HG02973 (cell line): ENCODE measurements around the gene NAALADL1.
A peak's percentile ranks its signal among the peaks of the same experiment; 100 is the strongest.

Source experiments
- ATAC-seq: cut with Tn5 transposase; IDR thresholded peaks from one replicate; pipeline ENCODE4 v1.9.1; 2021; ENCODE audit warnings: moderate library complexity; ENCODE audit not compliant: unreplicated experiment

Gene NAALADL1, protein sequence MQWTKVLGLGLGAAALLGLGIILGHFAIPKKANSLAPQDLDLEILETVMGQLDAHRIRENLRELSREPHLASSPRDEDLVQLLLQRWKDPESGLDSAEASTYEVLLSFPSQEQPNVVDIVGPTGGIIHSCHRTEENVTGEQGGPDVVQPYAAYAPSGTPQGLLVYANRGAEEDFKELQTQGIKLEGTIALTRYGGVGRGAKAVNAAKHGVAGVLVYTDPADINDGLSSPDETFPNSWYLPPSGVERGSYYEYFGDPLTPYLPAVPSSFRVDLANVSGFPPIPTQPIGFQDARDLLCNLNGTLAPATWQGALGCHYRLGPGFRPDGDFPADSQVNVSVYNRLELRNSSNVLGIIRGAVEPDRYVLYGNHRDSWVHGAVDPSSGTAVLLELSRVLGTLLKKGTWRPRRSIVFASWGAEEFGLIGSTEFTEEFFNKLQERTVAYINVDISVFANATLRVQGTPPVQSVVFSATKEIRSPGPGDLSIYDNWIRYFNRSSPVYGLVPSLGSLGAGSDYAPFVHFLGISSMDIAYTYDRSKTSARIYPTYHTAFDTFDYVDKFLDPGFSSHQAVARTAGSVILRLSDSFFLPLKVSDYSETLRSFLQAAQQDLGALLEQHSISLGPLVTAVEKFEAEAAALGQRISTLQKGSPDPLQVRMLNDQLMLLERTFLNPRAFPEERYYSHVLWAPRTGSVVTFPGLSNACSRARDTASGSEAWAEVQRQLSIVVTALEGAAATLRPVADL

GRCh38 chr11:65058419-65059054 is at the start of gene NAALADL1:
Gene NAALADL1 (minus strand): TSS chr11:65058553. CDS start chr11:65058521, 32 bp downstream.
- no peak for ATAC-seq

DNA sequence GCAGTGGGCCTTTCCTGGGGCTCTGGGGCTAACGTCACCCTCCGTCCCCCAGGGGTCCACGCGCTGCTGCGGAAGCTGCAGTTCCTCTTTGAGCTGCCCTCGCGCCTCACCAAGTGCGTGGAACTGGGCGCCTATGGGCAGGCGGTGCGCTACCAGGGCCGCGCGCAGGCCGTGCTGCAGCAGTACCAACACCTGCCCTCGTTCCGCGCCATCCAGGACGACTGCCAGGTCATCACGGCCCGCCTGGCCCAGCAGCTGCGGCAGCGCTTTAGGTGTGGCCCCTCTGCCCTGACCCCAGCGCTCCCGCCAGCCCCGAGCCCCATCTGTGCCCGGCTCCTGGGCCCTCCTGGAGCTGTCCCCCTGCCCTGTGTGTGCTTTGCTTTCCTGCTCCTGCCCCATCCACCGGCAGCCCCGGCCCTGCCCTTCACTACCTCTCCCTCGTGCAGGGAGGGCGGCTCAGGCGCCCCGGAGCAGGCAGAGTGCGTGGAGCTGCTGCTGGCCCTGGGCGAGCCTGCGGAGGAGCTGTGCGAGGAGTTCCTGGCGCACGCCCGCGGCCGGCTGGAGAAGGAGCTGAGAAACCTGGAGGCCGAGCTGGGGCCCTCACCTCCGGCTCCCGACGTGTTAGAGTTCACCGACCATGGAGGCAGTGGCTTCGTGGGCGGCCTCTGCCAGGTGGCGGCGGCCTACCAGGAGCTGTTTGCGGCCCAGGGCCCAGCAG is 49.6 kb upstream of the NAALADL1 start:
- no peak for ATAC-seq

GRCh38 chr11:65107078-65107477 is 48.7 kb upstream of the NAALADL1 start:
- ATAC-seq: no peak

- ATAC-seq: no peak
Measured at GRCh38 chr11:65104628-65105027, 46.3 kb upstream of the NAALADL1 start.

GRCh38 chr11:65103476-65103875 is 45.1 kb upstream of the NAALADL1 start:
- ATAC-seq: no peak

- ATAC-seq: no peak
Measured at GRCh38 chr11:65102142-65103095, 44.1 kb upstream of the NAALADL1 start.

GRCh38 chr11:65100674-65101350 is 42.5 kb upstream of the NAALADL1 start:
- no peak for ATAC-seq

- no peak for ATAC-seq
Measured at GRCh38 chr11:65096926-65097325, 38.6 kb upstream of the NAALADL1 start.

DNA sequence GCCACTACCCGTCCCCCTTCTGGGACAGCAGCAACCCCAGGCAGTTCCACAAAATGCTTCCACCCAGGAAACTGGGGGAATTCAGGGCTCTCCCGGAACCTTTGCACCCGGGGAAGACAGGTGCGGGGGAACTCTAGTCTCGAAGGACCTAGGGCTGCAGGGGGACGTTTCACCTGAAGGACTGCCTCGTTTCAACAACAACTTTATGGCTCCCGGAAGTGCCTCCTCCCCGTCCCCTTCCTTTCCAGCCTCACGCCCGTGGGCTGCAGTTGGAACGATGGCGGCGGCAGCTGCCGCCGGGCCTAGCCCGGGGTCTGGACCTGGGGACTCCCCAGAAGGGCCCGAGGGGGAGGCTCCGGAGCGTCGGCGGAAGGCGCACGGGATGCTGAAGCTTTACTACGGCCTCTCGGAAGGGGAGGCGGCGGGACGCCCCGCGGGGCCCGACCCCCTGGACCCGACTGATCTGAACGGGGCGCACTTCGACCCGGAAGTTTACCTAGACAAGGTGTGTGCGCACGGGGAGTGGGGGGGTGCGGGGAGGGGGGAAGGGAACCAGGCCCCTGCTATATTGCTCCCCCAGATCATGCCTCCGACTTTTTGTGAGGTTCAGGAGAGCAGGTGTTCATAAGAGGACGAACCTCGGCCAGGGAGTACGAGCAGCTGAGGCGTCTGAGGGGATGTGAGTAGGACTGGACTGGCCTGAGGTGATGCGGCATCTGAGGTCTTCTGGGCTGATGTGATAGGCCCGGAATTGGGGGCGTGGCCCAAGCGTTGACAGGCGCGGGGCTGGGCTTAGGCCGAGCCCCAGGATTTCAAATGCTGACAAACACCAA is 37.8 kb upstream of the NAALADL1 start, which contains the start of gene VPS51:
VPS51 (plus strand) TSS at position 241 of the 833 bp plus-strand sequence; CDS start at position 278, 37 bp downstream.
- ATAC-seq: peak; percentile 75

DNA sequence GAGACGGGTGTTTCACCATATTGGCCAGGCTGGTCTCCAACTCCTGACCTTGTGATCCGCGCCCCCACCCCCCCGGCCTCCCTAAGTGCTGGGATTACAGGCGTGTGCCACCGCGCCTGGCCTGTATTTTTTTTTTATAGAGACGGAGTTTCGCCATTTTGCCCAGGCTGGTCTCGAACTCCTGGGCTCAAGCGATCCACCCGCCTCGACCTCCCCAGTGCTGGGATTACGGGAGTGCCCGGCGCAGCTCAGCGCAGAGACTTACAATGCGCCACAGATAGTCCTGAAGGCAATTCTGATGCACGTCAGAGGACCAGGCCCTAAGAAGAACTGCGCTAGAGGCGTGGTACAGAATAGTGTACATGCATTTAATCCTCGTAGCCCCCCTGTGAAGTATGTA is 37.1 kb upstream of the NAALADL1 start:
- no peak for ATAC-seq

- ATAC-seq: no peak
Measured at GRCh38 chr11:65090628-65091027, 32.3 kb upstream of the NAALADL1 start.

DNA sequence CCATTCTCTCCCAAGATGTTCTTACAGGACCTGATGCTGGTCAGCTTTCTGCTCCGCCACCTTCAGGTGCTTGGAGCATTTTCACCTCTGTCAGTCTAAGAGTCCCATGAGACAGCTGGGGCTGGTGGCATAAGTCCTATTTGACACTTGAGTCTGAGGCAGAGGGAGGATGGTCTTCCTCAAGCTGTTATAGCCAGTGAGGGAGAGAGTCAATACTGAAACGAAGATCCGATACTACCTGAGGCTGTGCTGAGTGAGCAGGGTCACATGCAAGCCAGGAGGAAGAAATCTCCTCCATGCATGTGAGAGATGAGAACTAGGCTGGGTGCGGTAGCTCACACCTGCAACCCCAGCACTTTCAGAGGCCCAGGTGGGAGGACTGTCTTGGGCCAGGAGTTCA is 31.3 kb upstream of the NAALADL1 start:
- ATAC-seq: no peak

- no peak for ATAC-seq
Measured at GRCh38 chr11:65087827-65088226, 29.5 kb upstream of the NAALADL1 start.

DNA sequence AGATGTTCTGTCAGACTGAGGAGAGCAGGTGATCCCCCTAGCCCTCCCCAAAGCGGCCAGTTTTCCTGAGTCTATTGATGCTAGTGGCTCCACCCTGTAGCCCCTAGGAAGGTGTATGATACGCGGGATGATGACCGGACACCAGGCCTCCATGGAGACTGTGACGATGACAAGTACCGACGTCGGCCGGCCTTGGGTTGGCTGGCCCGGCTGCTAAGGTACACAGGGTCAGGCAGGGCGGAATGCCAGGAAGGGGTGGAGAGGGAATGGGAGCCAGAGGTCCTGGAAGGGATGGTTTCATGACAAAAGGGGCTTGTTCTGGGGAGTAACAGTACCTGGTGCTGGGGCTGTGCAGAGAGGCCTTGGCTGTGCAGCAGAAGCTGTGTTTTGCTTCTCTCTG is 28.9 kb upstream of the NAALADL1 start:
- no peak for ATAC-seq

DNA sequence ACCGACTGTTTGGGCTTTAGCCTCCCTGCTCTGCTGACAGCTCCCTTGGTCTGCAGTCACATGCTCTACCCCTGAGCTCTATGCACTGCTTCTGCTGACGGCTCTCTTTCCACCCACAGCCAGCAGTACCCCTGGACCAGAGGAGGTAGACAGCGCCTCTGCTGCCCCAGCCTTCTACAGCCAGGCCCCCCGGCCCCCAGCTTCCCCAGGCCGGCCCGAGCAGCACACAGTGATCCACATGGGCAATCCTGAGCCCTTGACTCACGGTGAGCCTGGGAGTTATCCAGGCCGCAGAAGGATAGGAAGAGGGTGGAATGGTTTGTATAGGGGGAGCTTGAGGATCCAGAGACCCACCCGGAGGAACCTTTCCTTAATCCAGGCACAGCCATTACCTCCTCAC is 28.5 kb upstream of the NAALADL1 start:
- ATAC-seq: no peak

DNA sequence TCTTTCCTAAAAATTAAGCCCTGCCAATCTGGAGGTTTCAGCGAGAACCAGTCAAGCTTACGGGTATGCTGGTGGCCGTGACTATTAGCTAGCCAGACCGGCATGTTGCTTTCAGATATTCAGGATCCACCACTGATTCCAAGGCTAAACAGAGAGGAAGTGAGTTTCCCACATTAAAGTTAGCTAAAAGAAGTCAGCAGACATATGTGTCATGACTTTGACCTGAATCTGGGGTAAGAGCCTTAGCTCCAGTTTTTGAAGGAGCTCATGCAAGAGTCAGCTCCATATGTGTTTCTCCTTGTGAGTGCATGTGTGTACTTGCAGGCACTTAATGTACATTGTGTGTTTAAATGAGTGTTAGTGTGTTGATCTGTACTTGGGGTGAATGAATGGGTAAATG is 27.1 kb upstream of the NAALADL1 start:
- ATAC-seq: no peak

- no peak for ATAC-seq
Measured at GRCh38 chr11:65084598-65085375, 26.4 kb upstream of the NAALADL1 start.
